Fibroblast of lung (primary cell): ENCODE data around the gene VANGL2. TPM values are rescaled to one million over a fixed set of nuclear protein-coding genes. Genes with fewer than 3 reads are reported as not detected.

Experiments used
- DNase-seq, 2 donors: peaks; one replicate each; pipeline versions ENCODE4 v3.0.0 to v3.0.0-alpha.2; 2010; ENCODE audit warnings: low read depth in 2 of 2
- H2AFZ ChIP-seq: 2 replicates; pipeline ENCODE4 v1.5.1; 2012; ENCODE audit warnings: low read length, control low read depth, inconsistent platforms
- H3K27ac ChIP-seq: 2 replicates; pipeline ENCODE4 v1.5.1; 2011; ENCODE audit warnings: low read length, control low read depth; ENCODE audit not compliant: insufficient read depth
- H3K27me3 ChIP-seq: 2 replicates; pipeline ENCODE4 v1.5.1; 2011; ENCODE audit warnings: mild to moderate bottlenecking, low read length; ENCODE audit not compliant: control insufficient read depth, insufficient read depth
- H3K36me3 ChIP-seq: 2 replicates; pipeline ENCODE4 v1.5.1; 2011; ENCODE audit warnings: low read length; ENCODE audit not compliant: control insufficient read depth, insufficient read depth
- H3K4me1 ChIP-seq: 2 replicates; pipeline ENCODE4 v1.5.1; 2011; ENCODE audit warnings: low read length; ENCODE audit not compliant: control insufficient read depth, insufficient read depth; ENCODE audit errors: extremely low read depth
- H3K4me2 ChIP-seq: 2 replicates; pipeline ENCODE4 v1.5.1; 2011; ENCODE audit warnings: low read length, control low read depth; ENCODE audit not compliant: insufficient read depth; ENCODE audit errors: extremely low read depth
- H3K4me3 ChIP-seq, 4 experiments: fragments of 200-600 bp in 1 of 4; sonication (generic) in 1 of 4; replicated peaks in 1 of 4; 2 replicates each; pipeline ENCODE4 v1.5.1; 2011 to 2016; ENCODE audit warnings: low read length in 4 of 4, low read depth in 3 of 4, mild to moderate bottlenecking in 3 of 4, control low read depth in 2 of 4, inconsistent platforms in 1 of 4, mixed read lengths in 1 of 4; ENCODE audit not compliant: insufficient read depth in 1 of 4; ENCODE audit errors: control extremely low read depth in 1 of 4
- H3K79me2 ChIP-seq: 2 replicates; pipeline ENCODE4 v1.5.1; 2012; ENCODE audit warnings: mild to moderate bottlenecking, low read length, inconsistent platforms; ENCODE audit not compliant: control insufficient read depth, insufficient read depth
- H3K9ac ChIP-seq: 2 replicates; pipeline ENCODE4 v1.5.1; 2011; ENCODE audit warnings: mild to moderate bottlenecking, low read length, control low read depth; ENCODE audit not compliant: insufficient read depth
- H3K9me3 ChIP-seq: 2 replicates; pipeline ENCODE4 v1.5.1; 2012; ENCODE audit warnings: low read depth, low read length; ENCODE audit not compliant: control insufficient read depth, insufficient read depth
- H4K20me1 ChIP-seq: 2 replicates; pipeline ENCODE4 v1.5.1; 2011; ENCODE audit warnings: low read length; ENCODE audit not compliant: control insufficient read depth, insufficient read depth; ENCODE audit errors: extremely low read depth
- EZH2 ChIP-seq: IDR thresholded peaks from 2 replicates; pipeline ENCODE4 v1.5.1; 2012; ENCODE audit warnings: low read length, control low read depth, mild to moderate bottlenecking; ENCODE audit errors: missing control alignments
- polyA plus RNA-seq, 2 donors: library from polyadenylated mRNA; depleted of rRNA in 1 of 2; stranded (reverse) in 1 of 2; unstranded in 1 of 2; fragments of >200 nt; gene quantifications; 2 replicates each; pipeline ENCODE4 v1.2.1, GENCODE V29; 2011 to 2012; ENCODE audit warnings: missing spikeins in 1 of 2
- total RNA-seq: library from RNA; depleted of rRNA; stranded (reverse); fragments of >200 nt; gene quantifications from 2 replicates; pipeline ENCODE4 v1.2.1, GENCODE V29; 2014
- TF ChIP-seq, protein P1 (sequence below), 2 donors: IDR thresholded peaks in 1 of 2; conservative IDR thresholded peaks in 1 of 2; 1 replicate in 1 of 2; 2 replicates in 1 of 2; pipeline ENCODE4 v1.5.1; 2011 to 2012; ENCODE audit warnings: low read length in 2 of 2, control low read depth in 1 of 2, inconsistent platforms in 1 of 2, low read depth in 1 of 2, mild to moderate bottlenecking in 1 of 2

The VANGL2 gene
- total and polyA plus RNA-seq, 2 donors (not counting 1 experiment from before 2014, with no cell fraction given): 0.01 TPM; not detected in 1

DNA sequence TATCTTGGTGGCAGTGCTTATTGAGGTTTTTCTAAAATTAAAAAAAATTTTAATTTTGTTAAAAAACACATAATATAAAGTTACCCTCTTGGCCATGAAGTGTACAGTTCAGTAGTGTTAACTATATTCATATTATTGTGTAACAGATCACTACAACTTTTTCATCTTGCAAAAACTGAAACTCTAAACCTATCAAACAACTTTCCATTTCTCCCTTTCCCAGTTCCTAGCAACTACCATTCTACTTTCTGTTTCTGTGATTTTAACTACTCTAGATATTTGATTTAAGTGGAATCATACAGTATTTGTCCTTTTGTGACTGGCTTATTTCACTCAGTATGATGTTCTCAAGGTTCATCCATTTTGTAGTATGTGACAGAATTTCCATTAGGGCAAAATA, 67.2 kb downstream of the VANGL2 start:
- H3K27ac ChIP-seq: no peak overlapping the region
- H3K79me2 ChIP-seq: no peaks in the 10 kb centered on the region
- no peaks in the 10 kb centered on the region for H3K9me3 ChIP-seq
- no peak overlapping the region for H3K4me3 ChIP-seq
- DNase-seq: no peak
- TF ChIP-seq EZH2: no peak
- TF ChIP-seq, protein P1, sequence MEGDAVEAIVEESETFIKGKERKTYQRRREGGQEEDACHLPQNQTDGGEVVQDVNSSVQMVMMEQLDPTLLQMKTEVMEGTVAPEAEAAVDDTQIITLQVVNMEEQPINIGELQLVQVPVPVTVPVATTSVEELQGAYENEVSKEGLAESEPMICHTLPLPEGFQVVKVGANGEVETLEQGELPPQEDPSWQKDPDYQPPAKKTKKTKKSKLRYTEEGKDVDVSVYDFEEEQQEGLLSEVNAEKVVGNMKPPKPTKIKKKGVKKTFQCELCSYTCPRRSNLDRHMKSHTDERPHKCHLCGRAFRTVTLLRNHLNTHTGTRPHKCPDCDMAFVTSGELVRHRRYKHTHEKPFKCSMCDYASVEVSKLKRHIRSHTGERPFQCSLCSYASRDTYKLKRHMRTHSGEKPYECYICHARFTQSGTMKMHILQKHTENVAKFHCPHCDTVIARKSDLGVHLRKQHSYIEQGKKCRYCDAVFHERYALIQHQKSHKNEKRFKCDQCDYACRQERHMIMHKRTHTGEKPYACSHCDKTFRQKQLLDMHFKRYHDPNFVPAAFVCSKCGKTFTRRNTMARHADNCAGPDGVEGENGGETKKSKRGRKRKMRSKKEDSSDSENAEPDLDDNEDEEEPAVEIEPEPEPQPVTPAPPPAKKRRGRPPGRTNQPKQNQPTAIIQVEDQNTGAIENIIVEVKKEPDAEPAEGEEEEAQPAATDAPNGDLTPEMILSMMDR (conservative IDR thresholded peaks at IDR 0.05 in 1 of 2, IDR thresholded peaks at IDR 0.05 in 1 of 2; ENCODE audit: low read depth in 1 of 2, low read length in 2 of 2): no peak
- H3K27me3 ChIP-seq: no peaks in the 10 kb centered on the region
- no peak overlapping the region for H3K9ac ChIP-seq
- H3K4me2 ChIP-seq: no peak overlapping the region
- no peaks in the 10 kb centered on the region for H3K36me3 ChIP-seq
- no peaks in the 10 kb centered on the region for H4K20me1 ChIP-seq
- H3K4me1 ChIP-seq: no peaks in the 10 kb centered on the region
- H2AFZ ChIP-seq: no peak overlapping the region

DNA sequence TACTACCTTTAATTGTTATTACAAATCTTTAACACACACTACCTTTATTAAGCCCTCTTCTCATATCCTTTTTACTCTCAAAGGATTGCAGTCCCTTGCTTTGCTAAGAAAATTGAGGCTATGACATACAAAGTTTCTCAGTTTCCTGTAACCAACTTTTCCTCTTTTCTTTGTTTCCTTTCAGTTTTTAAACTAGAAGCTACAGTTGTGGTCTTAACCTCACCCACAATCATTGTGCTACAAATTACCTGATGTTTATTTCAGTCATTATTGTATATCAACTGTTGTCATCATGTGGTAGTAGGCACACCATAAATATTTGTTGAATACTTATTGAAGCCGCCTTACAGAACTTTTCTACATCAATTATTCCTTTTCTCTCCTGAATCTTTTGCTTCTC, 70.9 kb downstream of the VANGL2 start:
- Histone ChIP-seq H2AFZ (no peak overlapping the region), H3K4me1 (no peaks in the 10 kb centered on the region), H4K20me1 (no peaks in the 10 kb centered on the region), H3K36me3 (no peaks in the 10 kb centered on the region), H3K9me3 (no peaks in the 10 kb centered on the region), H3K79me2 (no peaks in the 10 kb centered on the region), H3K4me2 (no peak overlapping the region), H3K9ac (no peak overlapping the region), H3K4me3 (no peak overlapping the region), H3K27ac (no peak overlapping the region), H3K27me3 (no peaks in the 10 kb centered on the region)
- TF ChIP-seq, protein P1 (conservative IDR thresholded peaks at IDR 0.05 in 1 of 2, IDR thresholded peaks at IDR 0.05 in 1 of 2; ENCODE audit: low read depth in 1 of 2, low read length in 2 of 2): no peak
- no peak for TF ChIP-seq EZH2
- DNase-seq: no peak

DNA sequence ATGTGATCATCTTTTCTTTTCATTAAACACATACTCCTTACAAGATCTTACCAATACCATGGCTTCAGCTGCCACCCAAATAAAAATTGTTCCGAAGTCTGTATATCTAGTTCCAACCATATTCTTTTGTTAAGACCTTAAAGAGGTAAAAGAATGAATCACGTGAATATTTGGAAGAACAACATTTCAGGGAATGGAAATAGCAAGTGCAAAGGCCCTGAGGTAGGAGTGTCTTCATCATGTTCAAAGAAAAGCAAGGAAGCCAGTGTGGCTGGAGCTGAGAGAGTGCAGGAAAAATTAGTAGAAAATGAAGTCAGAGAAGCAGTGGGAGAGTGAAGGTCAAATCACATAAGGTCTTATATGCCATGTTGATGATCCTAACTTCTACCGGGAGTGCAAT, 71.7 kb downstream of the VANGL2 start:
- TF ChIP-seq EZH2: no peak
- TF ChIP-seq, protein P1 (conservative IDR thresholded peaks at IDR 0.05 in 1 of 2, IDR thresholded peaks at IDR 0.05 in 1 of 2; ENCODE audit: low read depth in 1 of 2, low read length in 2 of 2): no peak
- H4K20me1 ChIP-seq: no peaks in the 10 kb centered on the region

More for the DNA sequence above, 71.7 kb downstream of the VANGL2 start:
- H3K4me2 ChIP-seq: no peak overlapping the region
- H3K4me3 ChIP-seq: no peak overlapping the region
- no peak for DNase-seq
- no peaks in the 10 kb centered on the region for H3K79me2 ChIP-seq
- no peak overlapping the region for H2AFZ ChIP-seq
- no peaks in the 10 kb centered on the region for H3K27me3 ChIP-seq
- no peaks in the 10 kb centered on the region for H3K36me3 ChIP-seq
- no peak overlapping the region for H3K27ac ChIP-seq
- H3K9me3 ChIP-seq: no peaks in the 10 kb centered on the region
- H3K4me1 ChIP-seq: no peaks in the 10 kb centered on the region
- H3K9ac ChIP-seq: no peak overlapping the region
